Measurements from ENCODE around the gene EYS.

DNA sequence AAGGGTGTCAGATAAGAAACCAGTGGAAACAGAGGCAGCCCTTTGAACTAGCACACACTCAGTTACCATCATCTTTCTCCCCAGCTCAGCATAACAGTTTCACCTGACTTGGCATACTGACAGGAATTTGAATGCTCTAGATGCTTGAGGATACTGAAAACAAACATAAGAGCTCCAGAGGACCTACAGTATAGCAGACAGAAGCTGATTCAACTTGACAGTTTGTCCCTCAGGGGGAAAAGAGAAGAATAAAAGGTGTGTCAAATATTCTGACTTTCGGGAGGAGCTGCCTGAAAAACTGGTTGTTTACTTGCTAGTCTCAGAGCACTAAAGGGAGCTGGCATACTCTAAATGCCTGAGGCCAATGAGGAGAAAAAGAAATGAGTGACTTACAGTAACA is 35.1 kb downstream of the EYS start:
- TF ChIP-seq CTCF (IDR thresholded peaks at IDR 0.05; ENCODE audit: low read depth, low read length, poor library complexity, severe bottlenecking): no peak
- no peak for TF ChIP-seq EZH2phosphoT487 (IDR thresholded peaks at IDR 0.05; ENCODE audit: borderline replicate concordance, low read length)
